Measurements from ENCODE around the gene PGGHG. TPM values are rescaled to one million over a fixed set of nuclear protein-coding genes. Genes with fewer than 3 reads are reported as not detected.
"Not testable (repeated sequence)": the region's sequence is repeated elsewhere in the genome, so short reads cannot be mapped to it uniquely, and the experiment has no call there.

PGGHG gene
- total RNA-seq, 1 donor from 2014 or later, result 69.7 TPM

GRCh38 chr11:327581-327923, 38.6 kb downstream of the PGGHG start:
- H3K27ac Mint-ChIP-seq (ENCODE audit: unreplicated experiment), result peak overlapping the region; percentile 94
- no peak overlapping the region for H3K4me3 Mint-ChIP-seq (ENCODE audit: unreplicated experiment)
- DNase-seq (ENCODE audit: low spot score), result no peak

DNA sequence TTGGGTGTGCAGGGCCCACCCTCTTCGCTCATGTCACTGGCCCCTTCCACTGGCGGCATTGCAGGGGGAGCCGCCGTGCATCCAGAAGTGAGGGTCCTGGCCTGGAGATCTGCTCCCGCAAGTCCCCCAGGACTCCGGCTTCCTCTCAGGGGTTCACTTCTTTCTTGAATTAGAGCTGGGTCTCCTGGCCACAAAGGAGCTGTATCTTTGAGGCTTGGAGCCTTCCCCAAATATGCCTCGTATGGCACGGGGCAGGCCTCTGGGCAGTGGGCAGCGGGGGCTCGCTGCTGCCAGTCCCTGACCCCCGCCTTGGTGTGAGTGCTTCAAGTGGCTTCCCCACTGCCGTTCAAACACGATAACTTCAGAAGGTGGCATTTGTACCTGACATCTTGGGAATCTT, 39.1 kb downstream of the PGGHG start:
- DNase-seq (ENCODE audit: low spot score), result no peak
- H3K9me3 Mint-ChIP-seq (ENCODE audit: unreplicated experiment), result no peaks in the 10 kb centered on the region
- TF ChIP-seq, protein P1, sequence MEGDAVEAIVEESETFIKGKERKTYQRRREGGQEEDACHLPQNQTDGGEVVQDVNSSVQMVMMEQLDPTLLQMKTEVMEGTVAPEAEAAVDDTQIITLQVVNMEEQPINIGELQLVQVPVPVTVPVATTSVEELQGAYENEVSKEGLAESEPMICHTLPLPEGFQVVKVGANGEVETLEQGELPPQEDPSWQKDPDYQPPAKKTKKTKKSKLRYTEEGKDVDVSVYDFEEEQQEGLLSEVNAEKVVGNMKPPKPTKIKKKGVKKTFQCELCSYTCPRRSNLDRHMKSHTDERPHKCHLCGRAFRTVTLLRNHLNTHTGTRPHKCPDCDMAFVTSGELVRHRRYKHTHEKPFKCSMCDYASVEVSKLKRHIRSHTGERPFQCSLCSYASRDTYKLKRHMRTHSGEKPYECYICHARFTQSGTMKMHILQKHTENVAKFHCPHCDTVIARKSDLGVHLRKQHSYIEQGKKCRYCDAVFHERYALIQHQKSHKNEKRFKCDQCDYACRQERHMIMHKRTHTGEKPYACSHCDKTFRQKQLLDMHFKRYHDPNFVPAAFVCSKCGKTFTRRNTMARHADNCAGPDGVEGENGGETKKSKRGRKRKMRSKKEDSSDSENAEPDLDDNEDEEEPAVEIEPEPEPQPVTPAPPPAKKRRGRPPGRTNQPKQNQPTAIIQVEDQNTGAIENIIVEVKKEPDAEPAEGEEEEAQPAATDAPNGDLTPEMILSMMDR (IDR thresholded peaks at IDR 0.05; ENCODE audit: unreplicated experiment), result no peak
- H3K4me3 Mint-ChIP-seq (ENCODE audit: unreplicated experiment), result no peak overlapping the region
- H3K36me3 Mint-ChIP-seq (ENCODE audit: low read depth, unreplicated experiment), result no peaks in the 10 kb centered on the region
- H3K27me3 Mint-ChIP-seq (ENCODE audit: unreplicated experiment), result no peaks in the 10 kb centered on the region
- no peak overlapping the region for H3K27ac Mint-ChIP-seq (ENCODE audit: unreplicated experiment)
- peaks cover 38% of the 10 kb centered on the region for H3K4me1 Mint-ChIP-seq (ENCODE audit: unreplicated experiment)

More at GRCh38 chr11:327581-327923, 38.6 kb downstream of the PGGHG start:
- H3K4me1 Mint-ChIP-seq (ENCODE audit: unreplicated experiment), result peaks cover 38% of the 10 kb centered on the region
- no peaks in the 10 kb centered on the region for H3K27me3 Mint-ChIP-seq (ENCODE audit: unreplicated experiment)
- TF ChIP-seq, protein P1 (IDR thresholded peaks at IDR 0.05; ENCODE audit: unreplicated experiment), result no peak
- H3K9me3 Mint-ChIP-seq (ENCODE audit: unreplicated experiment), result no peaks in the 10 kb centered on the region
- H3K36me3 Mint-ChIP-seq (ENCODE audit: low read depth, unreplicated experiment), result no peaks in the 10 kb centered on the region

DNA sequence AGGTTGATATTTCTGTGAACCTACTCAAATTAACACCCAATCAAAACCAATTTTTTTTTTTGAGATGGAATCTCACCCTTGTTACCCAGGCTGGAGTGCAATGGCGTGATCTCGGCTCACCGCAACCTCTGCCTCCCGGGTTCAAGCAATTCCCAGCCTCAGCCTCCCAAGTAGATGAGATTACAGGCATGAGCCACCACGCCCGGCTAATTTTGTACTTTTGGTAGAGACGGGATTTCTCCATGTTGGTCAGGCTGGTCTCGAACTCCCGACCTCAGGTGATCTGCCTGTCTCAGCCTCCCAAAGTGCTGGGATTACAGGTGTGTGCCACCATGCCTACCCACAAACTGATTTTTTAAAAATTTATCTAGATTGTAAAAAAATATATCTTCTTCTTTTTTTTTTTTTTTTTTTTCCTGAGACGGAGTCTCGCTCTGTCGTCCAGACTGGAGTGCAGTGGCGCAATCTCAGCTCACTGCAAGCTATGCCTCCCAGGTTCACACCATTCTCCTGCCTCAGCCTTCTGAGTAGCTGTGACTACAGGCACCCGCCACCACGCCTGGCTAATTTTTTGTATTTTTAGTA, 39.7 kb downstream of the PGGHG start:
- H3K9me3 Mint-ChIP-seq (ENCODE audit: unreplicated experiment); H3K36me3 Mint-ChIP-seq (ENCODE audit: low read depth, unreplicated experiment); H3K27me3 Mint-ChIP-seq (ENCODE audit: unreplicated experiment); H3K27ac Mint-ChIP-seq (ENCODE audit: unreplicated experiment); H3K4me3 Mint-ChIP-seq (ENCODE audit: unreplicated experiment); DNase-seq (ENCODE audit: low spot score): not testable (repeated sequence)
- peaks cover 40% of the 10 kb centered on the region for H3K4me1 Mint-ChIP-seq (ENCODE audit: unreplicated experiment)

DNA sequence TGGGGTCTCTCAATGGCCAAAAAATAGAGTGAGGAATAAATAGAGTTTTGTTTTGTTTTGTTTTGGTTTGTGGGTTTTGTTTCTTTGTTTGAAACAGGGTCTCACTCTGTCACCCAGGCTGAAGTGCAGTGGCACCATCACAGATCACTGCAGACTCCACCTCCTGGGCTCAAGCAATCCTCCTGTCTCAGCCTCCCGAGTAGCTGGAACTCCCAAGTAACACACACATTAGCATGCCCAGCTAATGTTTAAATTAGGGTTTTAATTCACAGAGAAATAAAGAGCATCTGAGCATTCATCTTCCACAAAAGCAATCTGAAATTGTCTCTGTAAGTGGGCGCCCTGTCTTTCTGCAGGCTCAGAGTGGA, 40.9 kb downstream of the PGGHG start:
- H3K36me3 Mint-ChIP-seq (ENCODE audit: low read depth, unreplicated experiment), result no peaks in the 10 kb centered on the region
- peaks cover 37% of the 10 kb centered on the region for H3K4me1 Mint-ChIP-seq (ENCODE audit: unreplicated experiment)
- no peak for DNase-seq (ENCODE audit: low spot score)
- no peak overlapping the region for H3K4me3 Mint-ChIP-seq (ENCODE audit: unreplicated experiment)
- no peak overlapping the region for H3K27ac Mint-ChIP-seq (ENCODE audit: unreplicated experiment)
- H3K27me3 Mint-ChIP-seq (ENCODE audit: unreplicated experiment), result no peaks in the 10 kb centered on the region
- TF ChIP-seq, protein P1 (IDR thresholded peaks at IDR 0.05; ENCODE audit: unreplicated experiment), result no peak
- no peaks in the 10 kb centered on the region for H3K9me3 Mint-ChIP-seq (ENCODE audit: unreplicated experiment)

GRCh38 chr11:330307-330693, 41.4 kb downstream of the PGGHG start:
- no peak overlapping the region for H3K27ac Mint-ChIP-seq (ENCODE audit: unreplicated experiment)
- DNase-seq (ENCODE audit: low spot score), result no peak
- H3K4me3 Mint-ChIP-seq (ENCODE audit: unreplicated experiment), result no peak overlapping the region
- TF ChIP-seq, protein P1 (IDR thresholded peaks at IDR 0.05; ENCODE audit: unreplicated experiment), result no peak
- H3K36me3 Mint-ChIP-seq (ENCODE audit: low read depth, unreplicated experiment), result no peaks in the 10 kb centered on the region
- no peaks in the 10 kb centered on the region for H3K9me3 Mint-ChIP-seq (ENCODE audit: unreplicated experiment)
- peaks cover 36% of the 10 kb centered on the region for H3K4me1 Mint-ChIP-seq (ENCODE audit: unreplicated experiment)
- no peaks in the 10 kb centered on the region for H3K27me3 Mint-ChIP-seq (ENCODE audit: unreplicated experiment)

Measured in endothelial cell (in vitro differentiated cells).